BJ (cell line): ENCODE measurements around the gene CDK16. TPM values are rescaled to one million over a fixed set of nuclear protein-coding genes. Genes with fewer than 3 reads are reported as not detected.

Experiments used
- CTCF ChIA-PET: fragments of 350-600 bp; formaldehyde crosslinking; extraction: SDS; loops from one replicate; lab custom pipeline; 2021; ENCODE audit warnings: antibody characterized with exemption, inconsistent platforms; lab: Yijun Ruan, JAX
- POLR2A ChIA-PET: fragments of 300-600 bp; sonication (Branson Sonifier 250); formaldehyde crosslinking; extraction: SDS; loops from one replicate; lab custom pipeline; 2021; ENCODE audit warnings: antibody characterized with exemption; lab: Charles Lee
- DNase-seq: peaks from one replicate; pipeline ENCODE4 v3.0.0-alpha.2; 2011; ENCODE audit warnings: low read depth
- H3K27me3 ChIP-seq: 2 replicates; pipeline ENCODE4 v1.6.0; 2011; ENCODE audit warnings: low read length; ENCODE audit not compliant: control insufficient read depth, insufficient read depth
- H3K36me3 ChIP-seq: 2 replicates; pipeline ENCODE4 v1.5.1; 2011; ENCODE audit warnings: low read length; ENCODE audit not compliant: control insufficient read depth, insufficient read depth
- H3K4me3 ChIP-seq: 2 replicates; pipeline ENCODE4 v1.5.1; 2011; ENCODE audit warnings: low read depth, mild to moderate bottlenecking, control low read depth, low read length
- CTCF ChIP-seq: IDR thresholded peaks from 2 replicates; pipeline ENCODE4 v1.5.1; 2011; ENCODE audit warnings: low read depth, mild to moderate bottlenecking, control low read depth, inconsistent platforms, low read length, moderate library complexity; ENCODE audit not compliant: insufficient read depth
- polyA plus RNA-seq: library from polyadenylated mRNA; depleted of rRNA; stranded (reverse); fragments of >200 nt; gene quantifications from 2 replicates; pipeline ENCODE4 v1.2.3, GENCODE V29; 2011; rRNA removed

CDK16 gene
- polyA plus RNA-seq, 1 experiment = 167 TPM

DNA sequence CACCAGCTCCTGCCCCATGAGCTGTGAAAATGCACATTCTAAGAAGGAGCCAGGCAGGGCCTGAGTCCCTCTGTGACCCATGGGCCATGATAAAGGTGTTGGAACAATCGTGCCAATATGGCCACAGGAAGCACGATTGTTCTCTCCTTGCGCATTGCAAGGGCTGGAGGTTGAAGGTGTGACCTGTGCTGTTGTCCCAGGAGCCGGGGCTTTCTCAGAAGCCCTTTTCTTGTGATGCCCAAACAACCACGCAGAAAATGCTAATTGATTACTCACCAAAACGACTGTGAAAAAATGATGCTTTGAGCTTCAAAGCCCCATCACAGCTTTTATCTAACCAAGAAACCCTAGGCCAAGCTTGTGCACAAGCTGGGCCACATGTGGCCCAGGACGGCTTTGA lies 48.2 kb downstream of the CDK16 start:
- Histone ChIP-seq H3K27me3 (no peaks in the 10 kb centered on the region), H3K4me3 (no peak overlapping the region), H3K36me3 (no peaks in the 10 kb centered on the region)
- ChIA-PET POLR2A (no interaction called here), CTCF (interaction anchor here (1.1 kb wide), 1 partner anchor 231 kb away, joined by 3 read pairs; no protein-coding TSS in a partner anchor)
- no peak for DNase-seq
- TF ChIP-seq CTCF = no peak

GRCh38 chrX:47272013-47272408 lies 53.5 kb downstream of the CDK16 start:
- no peak for DNase-seq
- CTCF ChIA-PET = no interaction called here
- Histone ChIP-seq H3K4me3 (no peak overlapping the region), H3K36me3 (no peaks in the 10 kb centered on the region), H3K27me3 (no peaks in the 10 kb centered on the region)
- POLR2A ChIA-PET = no interaction called here
- no peak for TF ChIP-seq CTCF

DNA sequence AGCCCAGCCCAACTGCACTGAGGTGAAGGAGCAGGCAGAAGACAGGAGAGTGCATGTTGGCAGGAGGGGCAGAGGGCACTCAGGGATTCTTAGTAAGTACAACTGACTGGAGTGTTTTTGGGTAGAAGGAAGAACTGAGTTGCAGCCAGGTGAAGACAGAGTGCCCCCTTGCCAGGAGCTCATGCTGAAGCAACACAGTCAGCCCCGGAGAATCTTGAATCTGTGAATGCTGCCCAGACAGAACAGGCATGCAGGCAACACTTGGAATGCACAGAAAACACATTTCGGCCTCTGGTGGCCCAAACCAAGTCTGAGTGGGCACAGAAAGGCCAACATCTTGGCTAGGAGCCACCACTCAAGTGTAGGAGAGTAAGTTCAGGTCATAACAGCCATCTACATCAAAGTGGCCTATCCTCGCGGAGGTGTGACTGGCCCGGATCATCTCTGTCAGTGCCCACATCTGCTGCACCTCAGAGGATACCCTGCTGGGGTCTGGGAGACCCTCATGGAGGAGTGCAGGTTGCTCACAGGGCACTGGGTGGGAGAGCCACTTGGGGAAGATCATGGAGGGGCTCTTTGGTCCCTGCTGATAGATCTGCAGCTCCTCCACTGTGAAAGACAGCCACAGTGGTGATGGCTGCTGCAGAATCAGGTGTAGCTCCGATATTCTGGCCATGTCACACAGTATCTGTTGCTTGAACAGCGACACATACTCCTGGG lies 54.7 kb downstream of the CDK16 start:
- ChIA-PET POLR2A (no interaction called here), CTCF (no interaction called here)

DNA sequence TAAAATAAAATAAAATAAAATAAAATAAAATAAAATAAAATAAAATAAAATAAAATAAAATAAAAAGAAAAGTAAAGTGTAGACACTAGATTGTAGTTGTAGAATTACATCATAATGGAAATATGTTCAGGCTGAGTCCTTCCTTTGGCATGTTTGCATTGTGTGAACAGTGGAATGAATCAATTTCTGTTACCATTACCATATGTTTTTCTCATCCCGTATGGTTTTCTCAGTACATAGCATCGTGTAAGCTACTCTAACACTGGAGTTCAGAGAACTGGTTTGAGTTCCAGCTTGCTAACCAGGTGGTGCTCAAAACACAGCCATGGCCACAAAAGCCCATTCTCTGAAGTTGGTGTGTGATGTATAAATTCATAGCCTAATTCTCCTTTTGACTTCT lies 60.2 kb downstream of the CDK16 start:
- ChIA-PET POLR2A (no interaction called here), CTCF (no interaction called here)
- H3K27me3 ChIP-seq = no peaks in the 10 kb centered on the region
- no peak overlapping the region for H3K4me3 ChIP-seq
- no peaks in the 10 kb centered on the region for H3K36me3 ChIP-seq
- no peak for TF ChIP-seq CTCF
- DNase-seq = no peak

More for the DNA sequence above, 54.7 kb downstream of the CDK16 start:
- H3K36me3 ChIP-seq = no peaks in the 10 kb centered on the region
- no peaks in the 10 kb centered on the region for H3K27me3 ChIP-seq
- no peak for DNase-seq
- no peak overlapping the region for H3K4me3 ChIP-seq
- no peak for TF ChIP-seq CTCF

Other genes with a start within 250 kb of the CDK16 start
- 0.82 and 0.98 TPM in 2 replicates for gene RGN, start 140.2 kb upstream of the CDK16 start, polyA plus RNA-seq
- 46.8 and 57.1 TPM in 2 replicates for gene NDUFB11, start 74.0 kb upstream of the CDK16 start, polyA plus RNA-seq
- gene RBM10, start 73.5 kb upstream of the CDK16 start, polyA plus RNA-seq = 16.9 and 30.9 TPM in 2 replicates
- 185 and 296 TPM in 2 replicates for gene UBA1, start 24.9 kb upstream of the CDK16 start, polyA plus RNA-seq
- gene USP11, start 14.3 kb downstream of the CDK16 start, polyA plus RNA-seq = 21.7 and 39.9 TPM in 2 replicates
- 0.02 TPM in 1 of 2 replicates, not detected in the other for gene ZNF157, start 151.9 kb downstream of the CDK16 start, polyA plus RNA-seq